ENCODE measurements around the gene MVB12B.
"Not testable (repeated sequence)": the region's sequence is repeated elsewhere in the genome, so short reads cannot be mapped to it uniquely, and the experiment has no call there.

The MVB12B gene, protein sequence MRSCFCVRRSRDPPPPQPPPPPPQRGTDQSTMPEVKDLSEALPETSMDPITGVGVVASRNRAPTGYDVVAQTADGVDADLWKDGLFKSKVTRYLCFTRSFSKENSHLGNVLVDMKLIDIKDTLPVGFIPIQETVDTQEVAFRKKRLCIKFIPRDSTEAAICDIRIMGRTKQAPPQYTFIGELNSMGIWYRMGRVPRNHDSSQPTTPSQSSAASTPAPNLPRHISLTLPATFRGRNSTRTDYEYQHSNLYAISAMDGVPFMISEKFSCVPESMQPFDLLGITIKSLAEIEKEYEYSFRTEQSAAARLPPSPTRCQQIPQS

DNA sequence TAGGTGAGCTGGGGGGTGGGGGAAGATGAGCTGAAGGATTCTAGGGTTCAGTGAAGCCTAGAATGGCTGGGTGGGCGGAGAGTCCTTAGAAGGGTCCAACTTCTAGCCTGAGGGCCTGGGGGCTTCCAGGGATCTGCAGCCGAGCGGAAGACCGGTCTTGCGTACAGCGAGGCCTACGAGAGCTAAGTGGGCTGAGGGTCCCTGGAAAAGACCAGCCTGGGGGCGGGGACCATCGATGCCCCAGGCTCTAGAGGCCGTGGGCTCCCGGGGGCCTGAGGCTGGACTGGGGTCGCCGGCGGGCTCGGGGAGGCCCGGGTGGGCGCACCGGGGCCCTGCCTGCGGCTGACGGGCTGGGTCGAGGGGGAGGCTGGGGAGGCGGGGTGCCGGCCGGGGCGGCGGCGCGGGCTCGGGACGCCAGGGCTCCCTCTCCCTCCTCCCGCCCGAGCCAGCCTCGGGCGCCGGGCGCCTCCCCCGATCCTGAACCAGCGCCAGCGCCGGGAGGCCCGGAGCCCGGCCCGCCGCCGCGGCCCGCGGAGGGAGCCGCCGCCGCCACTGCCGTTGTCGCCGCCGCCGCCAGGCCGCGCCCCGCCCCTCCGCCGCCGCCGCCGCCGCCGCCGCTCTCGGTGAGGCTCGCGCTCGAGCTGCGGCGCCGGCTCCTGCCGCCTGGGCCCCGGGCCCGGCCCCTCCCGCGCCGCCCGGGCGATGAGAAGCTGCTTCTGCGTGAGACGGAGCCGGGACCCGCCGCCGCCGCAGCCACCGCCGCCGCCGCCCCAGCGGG lies at the start of gene MVB12B:
TSS of gene MVB12B (plus strand) at position 602 of the 778 bp plus-strand sequence. CDS start at position 703, 101 bp downstream.
- DNase-seq = no peak

DNA sequence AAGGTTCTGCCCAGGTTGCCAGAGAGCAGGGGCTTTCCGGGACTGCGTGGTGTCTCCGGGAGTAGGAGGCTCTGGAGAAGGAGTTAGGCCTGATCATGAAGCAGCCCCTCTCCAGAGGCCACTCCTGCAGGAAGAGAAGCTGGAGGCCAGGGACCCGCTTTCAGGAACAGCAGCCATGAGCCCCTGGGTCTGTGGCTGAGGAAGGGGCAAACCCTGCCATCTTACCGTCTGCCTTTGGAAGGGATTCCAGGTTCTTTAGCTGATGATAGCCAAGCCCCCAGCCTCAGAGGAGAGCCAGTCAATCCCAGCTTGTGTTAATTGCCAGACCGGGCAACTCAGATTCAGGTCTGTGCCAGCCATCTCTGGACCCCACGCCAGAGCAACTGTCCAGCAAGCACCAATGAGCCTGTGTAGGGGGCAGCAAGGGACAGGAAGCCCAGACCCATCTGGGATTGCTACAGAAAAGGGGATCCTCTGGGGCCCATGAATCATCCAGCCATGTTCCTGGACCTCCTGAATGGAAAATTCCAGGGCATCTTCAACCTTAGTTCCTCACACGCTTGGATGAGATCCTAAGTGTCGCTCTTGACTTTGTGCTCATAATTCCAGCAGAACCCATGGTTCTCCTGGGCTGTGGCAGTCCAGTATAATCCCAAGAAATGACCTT lies 42.7 kb upstream of the MVB12B start:
- no peak for DNase-seq

DNA sequence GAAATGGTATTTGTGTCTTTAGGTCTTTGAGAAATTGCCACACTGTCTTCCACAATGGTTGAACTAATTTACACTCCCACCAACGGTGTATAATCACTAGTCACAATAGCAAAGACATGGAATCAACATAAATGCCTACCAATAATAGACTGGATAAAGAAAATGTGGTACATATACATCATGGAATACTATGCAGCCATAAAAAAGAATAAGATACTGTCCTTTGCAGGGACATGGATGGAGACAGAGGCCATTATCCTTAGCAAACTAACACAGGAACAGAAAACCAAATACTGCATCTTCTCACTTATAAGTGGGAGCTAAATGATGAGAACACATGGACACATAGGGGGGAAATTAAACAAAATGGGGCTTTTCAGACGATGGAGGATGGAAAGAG lies 41.0 kb upstream of the MVB12B start:
- DNase-seq = not testable (repeated sequence)

GRCh38 chr9:126287166-126287866 lies 39.3 kb upstream of the MVB12B start:
- no peak for DNase-seq

- DNase-seq = no peak
Observed at GRCh38 chr9:126290871-126291270, 35.8 kb upstream of the MVB12B start.

DNA sequence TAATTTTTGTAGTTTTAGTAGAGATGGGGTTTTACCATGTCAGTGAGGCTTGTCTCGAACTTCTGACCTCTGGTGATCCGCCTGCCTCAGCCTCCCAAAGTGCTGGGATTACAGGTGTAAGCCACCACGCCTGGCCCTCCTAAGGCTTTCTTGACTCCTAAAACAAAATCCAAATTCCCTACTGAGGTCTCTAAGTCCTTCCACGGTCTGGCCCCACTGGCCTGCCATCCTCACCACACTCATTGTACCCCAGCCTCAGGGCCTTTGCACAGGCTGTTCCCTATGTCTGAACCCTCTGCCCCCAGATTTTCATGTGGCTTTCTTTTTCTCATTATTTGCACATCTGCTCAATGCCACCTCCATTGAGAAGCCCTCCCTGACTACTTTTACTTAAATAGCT lies 34.7 kb upstream of the MVB12B start:
- DNase-seq = no peak

DNA sequence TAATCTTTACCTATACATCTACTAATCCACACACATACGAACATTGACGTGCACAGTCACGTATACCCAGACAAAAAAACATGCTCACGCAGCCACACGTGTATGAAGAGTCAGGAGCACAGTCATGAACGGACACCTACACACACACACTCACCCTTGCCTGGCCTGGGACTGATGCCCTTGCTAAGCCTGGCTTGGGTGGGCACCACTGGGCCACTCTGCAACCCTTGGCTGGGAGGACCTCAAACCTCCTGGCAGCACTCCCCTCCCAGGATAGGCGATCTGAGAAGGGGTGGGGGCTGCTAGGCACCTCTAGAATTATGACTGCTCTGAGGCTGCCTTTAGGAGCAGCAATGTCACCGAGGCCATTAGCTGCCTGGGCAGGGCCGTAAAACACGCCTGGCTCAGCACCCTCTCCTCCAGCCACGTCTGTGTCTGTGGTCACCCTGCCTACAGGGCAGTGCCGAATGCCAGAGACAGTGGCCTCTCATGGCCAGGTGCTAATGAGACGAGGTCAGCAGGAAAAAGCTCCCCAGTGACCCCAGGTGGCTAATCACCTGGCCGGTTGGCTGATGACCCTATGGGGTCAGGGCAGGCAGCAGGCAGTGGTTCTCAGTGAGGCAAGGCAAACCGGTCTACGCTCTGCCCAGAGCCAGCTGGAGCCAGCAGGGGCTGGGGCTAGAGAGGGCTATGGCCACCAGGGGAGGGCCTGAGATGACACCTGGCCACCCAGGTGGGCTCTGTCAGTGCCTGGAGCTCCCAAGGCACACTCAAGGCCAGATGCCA lies 33.7 kb upstream of the MVB12B start:
- no peak for DNase-seq

DNA sequence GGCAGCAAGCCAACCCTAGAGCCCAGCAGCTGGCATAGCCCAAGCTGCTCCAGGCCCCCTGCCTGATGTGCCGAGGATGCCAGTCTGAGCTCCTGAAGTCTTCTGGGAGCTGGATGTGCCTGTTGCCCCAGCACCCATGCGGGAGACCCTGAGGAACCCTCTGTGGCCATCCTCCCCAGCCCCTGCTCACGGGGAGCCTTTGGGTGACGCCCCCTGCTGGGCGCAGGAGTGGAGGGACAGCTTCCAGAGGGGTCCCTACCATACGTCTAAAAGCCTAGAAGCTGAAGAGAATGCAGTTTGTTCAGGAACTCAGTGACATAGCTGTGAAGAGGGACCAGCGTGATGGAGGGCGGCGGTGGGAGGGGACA lies 33.1 kb upstream of the MVB12B start:
- DNase-seq = no peak

- no peak for DNase-seq
Observed at GRCh38 chr9:126294331-126295081, 32.1 kb upstream of the MVB12B start.

DNA sequence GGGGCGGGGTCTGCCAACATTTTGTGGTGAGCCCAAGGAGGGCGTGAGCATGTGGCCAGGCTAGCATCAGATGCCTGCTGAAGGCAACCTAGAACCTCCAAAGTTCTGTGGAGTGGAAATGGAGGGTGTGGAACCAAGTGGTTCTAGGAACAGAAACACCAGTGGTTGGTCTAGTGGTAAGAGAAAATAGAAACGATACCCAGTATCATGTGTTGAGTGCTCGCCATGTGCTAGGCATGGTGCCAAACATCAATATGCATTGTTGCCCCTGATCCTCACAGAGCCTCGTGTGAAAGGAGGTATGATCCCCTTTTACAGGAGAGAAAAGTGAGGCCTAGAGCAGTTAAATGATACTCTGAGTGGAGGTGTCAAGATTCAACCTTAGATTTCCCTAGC lies 31.5 kb upstream of the MVB12B start:
- DNase-seq = no peak

- DNase-seq = no peak
Observed at GRCh38 chr9:126295516-126295915, 31.1 kb upstream of the MVB12B start.

DNA sequence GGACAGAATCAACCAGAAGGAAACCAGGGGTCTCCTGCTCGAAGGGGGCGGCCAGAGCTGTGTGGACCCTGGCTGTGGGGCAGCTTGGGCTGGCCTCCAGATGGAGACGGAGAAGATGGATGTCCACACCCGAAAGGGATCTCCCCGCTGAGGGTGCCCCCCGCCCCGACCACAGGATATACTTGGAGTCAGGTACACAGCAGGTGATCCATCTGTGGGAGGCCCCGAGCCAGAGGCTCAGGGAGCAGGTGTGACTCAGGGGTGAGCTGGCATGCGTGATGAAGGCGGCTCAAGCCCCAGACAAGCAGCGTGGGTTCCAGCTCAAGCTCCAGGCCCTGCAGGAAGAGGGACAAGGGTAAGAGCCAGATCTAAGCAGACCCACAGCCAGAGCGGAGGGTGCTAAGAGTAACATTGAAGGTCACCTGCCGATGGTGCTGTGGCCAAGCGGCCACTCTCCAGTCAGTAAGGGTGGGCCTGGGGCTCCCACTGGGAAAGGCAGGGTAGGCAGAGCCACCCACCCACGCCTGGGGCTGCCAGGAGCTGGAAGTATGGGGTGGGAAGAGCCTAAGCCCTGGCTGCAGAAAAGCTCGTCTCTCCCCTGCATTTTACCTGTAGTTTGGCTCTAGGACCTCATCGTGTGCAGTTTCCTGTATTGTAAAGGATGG lies 30.6 kb upstream of the MVB12B start:
- no peak for DNase-seq

- DNase-seq = no peak
Observed at GRCh38 chr9:126296687-126297086, 29.9 kb upstream of the MVB12B start.

DNA sequence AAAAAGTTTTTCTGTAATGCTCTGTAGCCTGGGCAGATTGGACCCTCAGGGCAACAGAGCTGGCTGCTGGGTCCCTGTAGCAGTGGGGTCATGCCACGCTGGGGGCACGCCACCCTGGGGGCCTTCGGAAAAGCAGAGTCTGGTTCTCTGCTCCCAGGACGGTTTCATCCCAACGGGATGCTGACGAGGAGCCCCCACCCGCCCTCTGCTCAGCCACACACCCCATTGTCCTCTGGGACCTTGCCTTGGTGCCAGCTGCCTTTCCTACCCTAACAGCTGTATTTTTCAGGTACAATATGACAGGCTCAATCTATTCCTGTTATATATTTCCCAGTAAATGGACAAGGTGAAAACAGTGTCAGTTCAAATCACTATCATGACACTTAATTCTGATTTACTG lies 29.0 kb upstream of the MVB12B start:
- no peak for DNase-seq

- DNase-seq = no peak
Observed at GRCh38 chr9:126298063-126298801, 28.4 kb upstream of the MVB12B start.

GRCh38 chr9:126299706-126300276 lies 26.8 kb upstream of the MVB12B start:
- no peak for DNase-seq

DNA sequence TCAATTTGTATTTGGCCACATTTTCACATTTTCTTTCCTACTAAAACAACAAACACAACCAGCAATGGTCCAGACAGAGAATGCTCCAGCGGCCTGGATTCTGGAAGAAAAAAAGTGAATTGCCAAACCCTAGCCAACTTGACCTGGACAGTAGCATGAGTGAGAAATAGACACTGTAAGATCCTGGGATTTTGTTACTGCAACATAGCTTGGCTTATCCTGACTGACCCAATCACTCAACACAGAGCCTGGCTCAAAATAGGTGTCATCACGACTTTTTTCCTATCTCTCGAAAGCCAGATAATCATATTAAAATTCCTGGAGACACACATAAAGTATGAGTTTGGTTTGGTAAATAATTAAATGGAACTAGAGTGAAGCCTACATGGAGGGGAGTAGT lies 25.4 kb upstream of the MVB12B start:
- DNase-seq = no peak

GRCh38 chr9:126301985-126302603 lies 24.5 kb upstream of the MVB12B start:
- peak; percentile 39 for DNase-seq

DNA sequence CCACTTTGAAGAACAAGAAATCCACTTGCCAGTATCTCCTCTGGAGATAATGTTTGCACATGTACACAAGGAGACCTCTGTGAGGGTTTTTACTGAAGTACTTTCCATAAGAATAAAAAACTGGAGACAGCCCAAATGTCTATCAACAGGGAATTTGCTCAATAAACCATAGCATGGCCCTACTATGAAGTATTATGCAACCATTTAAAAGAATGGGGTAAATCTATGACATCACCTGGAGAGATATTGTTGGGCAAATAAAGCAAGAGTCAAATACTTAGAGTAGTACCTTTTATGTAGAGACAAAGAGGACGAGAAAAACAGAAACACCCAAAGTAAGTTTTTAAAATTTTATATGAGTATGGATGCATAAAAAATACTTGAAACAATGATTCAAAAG lies 23.9 kb upstream of the MVB12B start:
- no peak for DNase-seq

DNA sequence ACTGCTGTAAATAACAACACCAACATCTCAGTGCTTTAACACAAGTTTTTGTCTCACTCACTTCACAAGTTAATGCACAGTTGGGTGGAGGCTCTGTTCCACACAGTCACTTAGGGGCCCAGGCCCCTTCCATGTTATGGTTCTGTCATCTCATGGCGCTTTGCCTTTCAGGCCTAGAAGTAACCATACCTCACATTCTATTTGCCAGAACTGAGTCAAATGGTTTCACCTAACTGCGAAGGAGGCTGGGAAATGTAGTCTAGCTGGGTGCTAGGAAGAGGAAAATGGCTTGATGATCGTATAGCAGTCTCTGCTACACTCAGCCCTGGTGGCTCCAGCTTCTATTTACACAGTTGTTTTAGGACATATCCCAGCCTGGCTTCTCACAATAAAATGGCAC lies 23.1 kb upstream of the MVB12B start:
- no peak for DNase-seq

All from activated CD4-positive, alpha-beta T cell treated with anti-CD3 and anti-CD28 coated beads, Interleukin-2, amount 50 U/mL, for 16 hours (primary cell).